CD4-positive, alpha-beta T cell treated with Interleukin-10 for 1 hour (primary cell): ENCODE data around the gene ACTC1.
"Not testable (repeated sequence)": the region's sequence is repeated elsewhere in the genome, so short reads cannot be mapped to it uniquely, and the experiment has no call there.

Source experiments
- DNase-seq: peaks from one replicate; pipeline ENCODE4 v3.0.0-alpha.2; 2020

Gene ACTC1

DNA sequence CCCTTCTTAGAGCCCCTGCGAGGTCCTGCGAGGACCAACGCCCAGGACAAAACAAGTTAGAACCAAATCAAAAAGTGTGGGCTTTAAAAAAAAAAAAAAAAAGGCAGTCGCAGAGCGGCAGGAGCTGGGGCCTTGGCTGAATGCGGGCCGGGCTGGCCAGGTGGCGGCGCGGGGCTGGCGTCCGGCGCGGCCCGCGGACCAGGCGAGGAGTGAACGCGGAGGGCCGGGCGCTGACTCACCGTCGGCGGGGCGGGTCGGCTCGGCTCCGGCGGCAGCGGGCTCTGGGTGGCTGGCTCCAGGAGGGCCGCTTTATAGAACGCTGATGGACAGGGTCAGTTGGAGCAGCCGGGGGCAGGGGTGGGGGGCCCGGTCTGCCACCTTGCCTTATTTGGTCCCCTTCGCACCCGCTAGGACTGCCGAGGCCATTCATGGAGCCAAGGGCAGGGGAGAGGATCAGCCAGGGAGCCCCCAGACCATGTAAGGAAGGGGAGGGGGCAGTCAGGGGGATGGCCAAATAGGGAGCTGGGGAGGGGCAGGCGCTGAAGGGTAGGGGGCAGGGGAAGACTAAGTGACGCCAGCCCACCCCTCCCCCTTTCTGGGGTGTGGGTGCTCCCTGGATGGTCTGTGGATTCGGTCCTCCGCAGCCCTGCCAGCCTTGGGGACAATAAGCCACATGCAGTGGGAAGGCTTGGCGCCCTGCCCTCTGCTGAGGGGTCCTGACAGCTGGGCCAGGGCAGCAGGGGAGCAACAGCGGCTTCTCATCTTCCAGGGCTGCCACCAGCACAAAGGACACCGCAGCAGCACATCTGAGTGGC is at the start of gene ACTC1:
Gene ACTC1, minus strand, starts transcription at position 283 of the 815 bp plus-strand sequence. CDS start 741 bp downstream, outside the sequence.
- DNase-seq, result no peak

DNA sequence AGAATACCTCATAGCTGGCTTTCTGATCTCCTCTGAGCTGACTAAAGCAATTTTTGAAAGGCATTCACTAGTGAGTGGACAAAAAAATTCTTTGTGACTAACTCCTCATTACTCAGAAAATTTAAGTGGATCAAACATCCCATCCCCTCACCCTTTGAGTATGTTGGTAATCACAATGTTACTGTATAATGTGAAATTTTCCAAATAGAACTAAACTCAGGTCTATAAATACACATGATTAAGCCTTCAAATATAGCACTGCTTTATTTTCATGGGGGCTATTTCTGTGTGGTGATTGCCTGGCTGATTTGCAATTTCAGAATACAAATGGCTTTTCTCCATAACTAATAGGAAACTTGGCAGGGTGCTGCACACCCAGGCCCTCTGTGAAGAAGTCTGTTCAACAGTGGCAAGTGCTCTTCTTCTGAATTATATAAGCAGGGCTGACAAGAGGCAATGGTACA is 45.9 kb upstream of the ACTC1 start:
- no peak for DNase-seq

- DNase-seq, result no peak
Measured at GRCh38 chr15:34838282-34838681, 42.9 kb upstream of the ACTC1 start.

GRCh38 chr15:34837246-34838016 is 42.1 kb upstream of the ACTC1 start:
- DNase-seq, result no peak

DNA sequence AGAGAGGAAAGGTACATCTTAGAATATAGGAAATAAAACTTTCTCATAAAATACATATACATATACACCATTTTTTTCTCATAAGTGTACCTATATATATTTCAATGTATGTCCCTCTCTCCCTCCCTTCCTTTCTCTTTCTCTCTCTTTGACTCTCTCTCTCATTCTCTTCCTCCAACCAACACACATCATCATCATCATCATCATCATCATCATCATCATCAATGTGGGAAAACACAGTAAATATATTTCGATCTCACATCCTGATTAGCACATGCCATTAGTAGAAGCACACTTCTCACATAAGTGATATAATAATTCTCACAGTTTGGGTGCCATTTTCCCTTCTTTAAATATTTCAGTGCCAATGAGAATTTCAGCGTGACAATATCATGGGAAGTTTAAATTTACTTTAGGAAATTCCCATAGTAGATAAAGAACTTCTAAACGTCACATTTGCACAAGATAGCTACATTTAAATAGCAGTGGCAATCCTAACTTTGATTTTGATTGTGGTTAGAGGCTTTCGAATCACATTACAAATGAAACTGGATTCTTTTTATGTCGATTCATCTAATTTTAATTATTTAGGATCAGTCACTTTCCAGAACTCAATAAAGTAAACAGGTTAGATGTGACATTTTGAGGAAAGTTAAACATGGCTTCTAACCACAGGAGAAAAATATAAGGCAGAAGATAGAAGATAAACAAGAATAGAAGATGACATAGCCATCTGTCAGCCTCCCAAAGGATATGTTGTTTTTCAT is 33.0 kb upstream of the ACTC1 start:
- DNase-seq, result no peak

- no peak for DNase-seq
Measured at GRCh38 chr15:34821831-34822230, 26.5 kb upstream of the ACTC1 start.

- DNase-seq, result no peak
Measured at GRCh38 chr15:34820110-34820509, 24.8 kb upstream of the ACTC1 start.

GRCh38 chr15:34818526-34818925 is 23.2 kb upstream of the ACTC1 start:
- no peak for DNase-seq

DNA sequence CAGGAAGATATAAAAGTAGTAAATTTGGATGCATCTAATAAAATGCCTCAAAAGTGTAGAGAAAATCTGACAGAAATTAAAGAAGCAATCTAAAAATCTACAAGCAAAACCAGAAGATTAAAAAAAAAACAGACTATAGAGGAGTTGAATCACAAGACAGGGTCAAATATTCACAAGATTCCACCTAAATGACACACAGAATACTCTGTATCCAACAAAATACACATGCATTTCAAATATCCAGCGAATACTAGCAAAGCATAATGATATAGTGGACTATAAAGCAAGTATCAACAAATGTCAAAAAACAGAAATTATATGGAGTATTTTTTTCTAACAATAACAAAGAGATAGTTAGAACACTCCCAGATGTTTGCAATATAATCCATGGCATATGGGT is 20.5 kb upstream of the ACTC1 start:
- DNase-seq, result no peak

DNA sequence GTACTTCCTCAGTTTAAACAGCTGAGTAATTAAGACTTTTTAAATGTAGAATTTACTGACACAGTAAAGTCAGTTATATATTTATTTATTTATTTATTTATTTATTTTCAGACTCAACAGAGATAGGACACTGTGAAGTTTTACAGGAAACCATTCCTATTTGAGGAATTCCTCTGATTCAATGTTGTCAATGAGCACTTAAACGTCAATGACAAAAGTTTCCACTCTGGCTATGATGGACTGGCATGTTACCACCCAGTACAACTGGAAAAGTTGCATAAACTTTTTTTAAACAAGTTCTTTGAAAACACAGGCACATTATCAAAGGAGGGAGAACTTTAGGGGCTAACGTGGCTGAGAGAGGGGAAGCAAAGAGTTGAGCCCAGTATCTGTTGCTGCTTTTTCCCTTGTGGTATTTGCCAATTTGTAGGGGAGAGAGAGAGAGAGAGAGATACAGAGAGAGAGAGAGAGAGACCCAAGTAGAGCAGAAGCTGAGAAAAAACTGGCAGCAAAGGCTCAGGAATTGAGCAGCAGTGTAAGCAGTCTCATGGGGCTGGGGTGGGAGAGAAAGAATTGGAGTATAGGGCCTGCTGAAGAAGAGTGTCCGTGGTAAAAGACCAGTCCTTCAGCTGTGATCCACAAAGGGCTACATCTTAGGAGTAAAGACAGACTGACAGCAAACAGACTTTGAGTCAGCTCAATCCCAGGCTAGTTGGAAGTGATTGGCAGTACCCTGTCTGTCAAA is 18.3 kb upstream of the ACTC1 start:
- no peak for DNase-seq

DNA sequence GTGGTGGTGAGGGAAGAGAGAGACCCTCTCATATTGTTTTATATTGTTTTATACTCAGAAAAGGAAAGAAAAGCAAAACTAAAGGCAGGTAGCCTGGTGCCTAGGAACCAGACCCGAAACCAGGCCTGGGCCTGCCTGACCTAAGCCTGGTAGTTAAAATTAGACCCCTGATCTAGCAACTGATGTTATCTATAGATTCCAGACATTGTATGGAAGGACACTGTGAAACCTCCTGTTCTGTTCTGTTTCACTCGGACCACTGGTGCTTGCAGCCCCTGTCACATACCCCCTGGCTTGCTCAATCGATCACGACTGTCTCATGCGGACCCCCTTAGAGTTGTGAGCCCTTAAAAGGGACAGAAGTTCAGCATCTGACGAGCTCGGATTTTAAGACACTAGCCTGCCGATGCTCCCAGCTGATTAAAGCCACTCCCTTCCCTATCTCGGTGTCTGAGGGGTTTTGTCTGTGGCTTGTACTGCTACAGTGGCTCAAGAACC is 17.6 kb upstream of the ACTC1 start:
- not testable (repeated sequence) for DNase-seq

GRCh38 chr15:34812369-34812768 is 17.0 kb upstream of the ACTC1 start:
- DNase-seq, result no peak

- DNase-seq, result no peak
Measured at GRCh38 chr15:34810443-34811129, 15.2 kb upstream of the ACTC1 start.

DNA sequence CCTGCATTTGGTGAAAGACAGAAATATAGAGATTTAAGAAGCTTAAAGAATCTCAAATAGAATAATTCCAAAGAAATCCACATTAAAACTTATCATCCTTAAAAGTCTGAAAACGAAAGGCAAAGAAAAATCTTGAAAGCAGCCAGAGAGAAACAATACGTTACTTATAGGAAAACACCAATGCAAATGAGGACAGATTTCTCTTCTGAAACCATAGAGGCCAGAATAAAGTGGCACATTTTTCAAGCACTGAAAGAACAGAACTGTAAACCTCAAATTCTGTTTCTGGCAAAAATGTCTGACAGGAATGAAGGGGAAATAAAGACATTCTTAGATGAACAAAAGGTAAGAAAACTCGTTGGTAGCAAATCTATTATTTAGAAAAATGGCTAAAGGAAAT is 13.8 kb upstream of the ACTC1 start:
- no peak for DNase-seq

- DNase-seq, result no peak
Measured at GRCh38 chr15:34808016-34808415, 12.7 kb upstream of the ACTC1 start.

DNA sequence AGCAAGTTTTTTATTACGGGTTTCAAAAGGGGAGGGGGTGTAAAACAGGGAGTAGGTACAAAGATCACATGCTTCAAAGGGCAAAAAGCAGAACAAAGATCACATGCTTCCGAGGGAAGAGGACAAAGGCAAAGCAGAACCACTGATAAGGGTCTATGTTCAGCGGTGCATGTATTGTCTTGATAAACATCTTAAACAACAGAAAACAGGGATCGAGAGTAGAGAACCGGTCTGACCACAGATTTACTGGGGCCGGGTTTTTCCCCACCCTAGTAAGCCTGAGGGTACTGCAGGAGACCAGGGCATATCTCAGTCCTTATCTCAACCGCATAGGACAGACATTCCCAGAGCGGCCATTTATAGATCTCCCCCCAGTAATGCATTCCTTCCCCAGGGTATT is 11.9 kb upstream of the ACTC1 start:
- DNase-seq, result not testable (repeated sequence)

DNA sequence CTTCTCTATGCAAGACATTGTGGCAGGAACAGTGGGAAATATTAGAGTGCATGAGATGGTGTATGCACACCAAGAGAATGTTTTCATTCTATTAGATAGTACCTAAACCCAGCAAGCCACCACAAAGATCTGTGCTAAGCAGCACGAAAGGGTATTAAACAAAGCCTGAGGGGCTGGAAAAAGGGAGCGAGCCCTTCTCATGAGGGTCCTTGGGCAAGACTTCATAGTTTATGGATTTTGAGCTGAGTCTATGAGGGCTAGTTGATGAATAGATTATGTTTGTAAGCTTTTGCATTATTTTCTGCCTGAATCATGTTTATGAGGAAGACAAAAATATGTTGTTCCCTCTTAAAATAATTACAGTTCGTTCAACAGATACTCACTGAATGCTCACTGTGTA is 9.4 kb upstream of the ACTC1 start:
- no peak for DNase-seq

DNA sequence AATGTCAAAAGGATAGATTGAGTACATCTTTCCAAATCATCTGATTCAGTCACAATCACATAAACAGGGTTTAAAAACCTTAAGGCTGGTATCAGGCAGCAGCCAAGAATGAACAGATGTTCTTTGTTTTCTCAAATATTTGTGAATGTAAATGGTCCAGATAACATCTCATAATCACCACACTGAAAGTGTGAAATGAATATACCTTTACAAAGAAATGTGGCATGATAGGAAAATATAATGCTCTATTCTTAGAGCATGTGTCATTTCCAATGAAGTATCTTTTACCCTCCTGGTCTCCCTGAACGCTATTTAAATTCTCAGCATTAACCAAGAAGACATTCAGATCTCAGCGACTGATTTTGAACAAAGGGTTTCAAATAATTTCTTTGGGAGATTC is 8.8 kb upstream of the ACTC1 start:
- DNase-seq, result no peak

- DNase-seq, result no peak
Measured at GRCh38 chr15:34802803-34803750, 7.7 kb upstream of the ACTC1 start.

DNA sequence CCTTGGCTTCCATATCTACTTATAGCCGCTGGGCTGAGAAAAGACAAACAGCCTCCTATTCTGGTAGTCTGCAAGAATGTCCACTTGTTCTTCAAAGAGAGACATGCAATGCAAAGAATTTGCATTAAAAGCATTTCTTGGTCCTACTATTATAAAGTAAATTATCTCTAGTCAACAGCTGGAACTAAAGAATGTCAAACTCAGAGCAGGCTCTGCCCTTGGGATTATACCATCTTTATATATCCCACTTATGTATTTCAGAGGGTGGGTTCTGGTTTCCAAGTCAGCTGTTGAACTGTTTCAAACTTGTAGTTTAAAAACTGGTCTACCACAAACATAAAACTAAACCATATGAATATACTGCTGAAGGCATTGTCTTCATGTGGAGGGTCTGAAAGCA is 7.0 kb upstream of the ACTC1 start:
- no peak for DNase-seq
